ENCODE measurements around the gene GPR55.

The GPR55 gene

GRCh38 chr2:230905448-230906421 is 19.3 kb downstream of the GPR55 start:
- H3K27ac ChIP-seq (ENCODE audit: low read length) = no peak overlapping the region
- no peaks in the 10 kb centered on the region for H3K9me2 ChIP-seq (replicated peaks; ENCODE audit: insufficient read depth, low read length)
- no peaks in the 10 kb centered on the region for H3F3A ChIP-seq (ENCODE audit: insufficient read depth, low read length)
- no peaks in the 10 kb centered on the region for H3K36me3 ChIP-seq (replicated peaks; ENCODE audit: insufficient read depth, low read length)
- no peaks in the 10 kb centered on the region for H3K9me3 ChIP-seq (replicated peaks; ENCODE audit: insufficient read depth, low read length)
- no peak overlapping the region for H3K4me2 ChIP-seq (ENCODE audit: low read depth, low read length)
- no peak overlapping the region for H2AFZ ChIP-seq (ENCODE audit: low read length)
- no peak for TF ChIP-seq EZH2phosphoT487 (IDR thresholded peaks at IDR 0.05; ENCODE audit: low read length)
- TF ChIP-seq, protein P1, sequence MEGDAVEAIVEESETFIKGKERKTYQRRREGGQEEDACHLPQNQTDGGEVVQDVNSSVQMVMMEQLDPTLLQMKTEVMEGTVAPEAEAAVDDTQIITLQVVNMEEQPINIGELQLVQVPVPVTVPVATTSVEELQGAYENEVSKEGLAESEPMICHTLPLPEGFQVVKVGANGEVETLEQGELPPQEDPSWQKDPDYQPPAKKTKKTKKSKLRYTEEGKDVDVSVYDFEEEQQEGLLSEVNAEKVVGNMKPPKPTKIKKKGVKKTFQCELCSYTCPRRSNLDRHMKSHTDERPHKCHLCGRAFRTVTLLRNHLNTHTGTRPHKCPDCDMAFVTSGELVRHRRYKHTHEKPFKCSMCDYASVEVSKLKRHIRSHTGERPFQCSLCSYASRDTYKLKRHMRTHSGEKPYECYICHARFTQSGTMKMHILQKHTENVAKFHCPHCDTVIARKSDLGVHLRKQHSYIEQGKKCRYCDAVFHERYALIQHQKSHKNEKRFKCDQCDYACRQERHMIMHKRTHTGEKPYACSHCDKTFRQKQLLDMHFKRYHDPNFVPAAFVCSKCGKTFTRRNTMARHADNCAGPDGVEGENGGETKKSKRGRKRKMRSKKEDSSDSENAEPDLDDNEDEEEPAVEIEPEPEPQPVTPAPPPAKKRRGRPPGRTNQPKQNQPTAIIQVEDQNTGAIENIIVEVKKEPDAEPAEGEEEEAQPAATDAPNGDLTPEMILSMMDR (IDR thresholded peaks at IDR 0.05; ENCODE audit: low read length) = no peak
- no peak for TF ChIP-seq EZH2 (optimal IDR thresholded peaks at IDR 0.05; ENCODE audit: low read depth, low read length)
- H3K9ac ChIP-seq (ENCODE audit: low read length) = no peak overlapping the region
- no peak overlapping the region for H3K4me3 ChIP-seq (ENCODE audit: low read length)
- H4K20me1 ChIP-seq (ENCODE audit: insufficient read depth, low read length) = no peaks in the 10 kb centered on the region
- no peaks in the 10 kb centered on the region for H3K27me3 ChIP-seq (replicated peaks; ENCODE audit: insufficient read depth, low read length)
- no peaks in the 10 kb centered on the region for H3K79me2 ChIP-seq (ENCODE audit: low read length)
- DNase-seq = no peak
- peaks cover 11% of the 10 kb centered on the region for H3K4me1 ChIP-seq (ENCODE audit: low read length)

- H4K20me1 ChIP-seq (ENCODE audit: insufficient read depth, low read length) = no peaks in the 10 kb centered on the region
- no peak overlapping the region for H2AFZ ChIP-seq (ENCODE audit: low read length)
- H3K9ac ChIP-seq (ENCODE audit: low read length) = no peak overlapping the region
- no peaks in the 10 kb centered on the region for H3K79me2 ChIP-seq (ENCODE audit: low read length)
- no peak overlapping the region for H3K4me3 ChIP-seq (ENCODE audit: low read length)
- no peak overlapping the region for H3K4me2 ChIP-seq (ENCODE audit: low read depth, low read length)
- H3K4me1 ChIP-seq (ENCODE audit: low read length) = peaks cover 11% of the 10 kb centered on the region
- no peaks in the 10 kb centered on the region for H3K36me3 ChIP-seq (replicated peaks; ENCODE audit: insufficient read depth, low read length)
- no peaks in the 10 kb centered on the region for H3K9me2 ChIP-seq (replicated peaks; ENCODE audit: insufficient read depth, low read length)
- no peak overlapping the region for H3K27ac ChIP-seq (ENCODE audit: low read length)
- no peaks in the 10 kb centered on the region for H3K9me3 ChIP-seq (replicated peaks; ENCODE audit: insufficient read depth, low read length)
- H3K27me3 ChIP-seq (replicated peaks; ENCODE audit: insufficient read depth, low read length) = no peaks in the 10 kb centered on the region
- H3F3A ChIP-seq (ENCODE audit: insufficient read depth, low read length) = no peaks in the 10 kb centered on the region
- TF ChIP-seq, protein P1 (IDR thresholded peaks at IDR 0.05; ENCODE audit: low read length) = no peak
- TF ChIP-seq EZH2 (optimal IDR thresholded peaks at IDR 0.05; ENCODE audit: low read depth, low read length) (no peak), EZH2phosphoT487 (IDR thresholded peaks at IDR 0.05; ENCODE audit: low read length) (no peak)
- DNase-seq = no peak
Measured at GRCh38 chr2:230904856-230905447, 20.1 kb downstream of the GPR55 start.

DNA sequence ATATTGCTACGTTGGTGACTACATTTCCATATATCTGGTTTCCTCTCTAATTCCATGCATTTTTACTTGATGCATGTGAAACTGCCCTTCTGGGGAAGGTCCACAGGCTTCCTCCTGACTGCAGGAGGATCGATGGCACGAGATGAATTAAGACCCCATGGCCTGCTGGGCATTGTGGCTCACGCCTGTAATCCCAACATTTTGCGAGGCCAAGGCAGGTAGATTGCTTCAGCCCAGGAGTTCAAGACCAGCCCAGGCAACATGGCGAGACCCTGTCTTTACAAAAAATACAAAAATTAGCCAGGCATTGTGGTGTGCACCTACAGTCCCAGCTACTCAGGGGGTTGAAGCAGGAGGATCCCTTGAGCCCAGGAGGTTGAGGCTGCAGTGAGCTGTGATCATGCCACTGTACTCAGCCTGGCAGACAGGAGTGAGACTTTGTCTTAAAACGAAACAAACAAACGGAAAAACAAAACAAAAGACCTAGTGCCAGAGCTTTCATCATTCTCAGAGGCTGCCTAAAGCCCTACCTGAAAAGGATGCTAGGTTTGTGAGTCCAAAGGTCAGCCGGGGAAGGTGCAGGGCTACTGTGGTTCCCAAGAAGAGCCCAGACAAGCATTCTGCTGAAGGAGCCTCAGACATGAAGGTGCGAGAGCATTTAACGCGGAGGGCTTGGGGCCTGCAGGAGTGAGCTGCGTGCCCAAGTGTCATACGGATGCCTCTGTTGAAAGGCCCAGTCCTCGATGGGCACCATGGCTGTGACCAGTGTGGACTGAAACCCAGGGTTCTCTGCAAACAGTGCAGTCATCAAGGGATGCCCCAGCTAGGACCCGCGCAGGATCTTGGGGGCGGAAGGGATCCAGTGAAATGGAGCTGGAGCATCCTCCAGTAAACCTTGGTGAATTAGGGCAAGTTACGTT is 21.6 kb downstream of the GPR55 start:
- Histone ChIP-seq H3K36me3 (replicated peaks; ENCODE audit: insufficient read depth, low read length) (no peaks in the 10 kb centered on the region), H3K79me2 (ENCODE audit: low read length) (no peaks in the 10 kb centered on the region), H3K4me2 (ENCODE audit: low read depth, low read length) (0 out of 2 replicates have a peak overlapping the region, but pooled peaks have one; percentile 5), H3K9me3 (replicated peaks; ENCODE audit: insufficient read depth, low read length) (no peaks in the 10 kb centered on the region), H3K27ac (ENCODE audit: low read length) (no peak overlapping the region), H3K4me1 (ENCODE audit: low read length) (peaks cover 11% of the 10 kb centered on the region), H3K4me3 (ENCODE audit: low read length) (no peak overlapping the region), H2AFZ (ENCODE audit: low read length) (no peak overlapping the region), H3K27me3 (replicated peaks; ENCODE audit: insufficient read depth, low read length) (no peaks in the 10 kb centered on the region), H3F3A (ENCODE audit: insufficient read depth, low read length) (no peaks in the 10 kb centered on the region), H4K20me1 (ENCODE audit: insufficient read depth, low read length) (no peaks in the 10 kb centered on the region), H3K9me2 (replicated peaks; ENCODE audit: insufficient read depth, low read length) (no peaks in the 10 kb centered on the region), H3K9ac (ENCODE audit: low read length) (no peak overlapping the region)
- TF ChIP-seq EZH2phosphoT487 (IDR thresholded peaks at IDR 0.05; ENCODE audit: low read length) (no peak), EZH2 (optimal IDR thresholded peaks at IDR 0.05; ENCODE audit: low read depth, low read length) (no peak)
- TF ChIP-seq, protein P1 (IDR thresholded peaks at IDR 0.05; ENCODE audit: low read length) = no peak
- DNase-seq = peak; percentile 14
